Ectodermal cell (in vitro differentiated cells): ENCODE results near the gene SULT1B1. TPM values are rescaled to one million over a fixed set of nuclear protein-coding genes. Genes with fewer than 3 reads are reported as not detected.

Experiments used
- H3K27ac ChIP-seq: 2 replicates; pipeline ENCODE4 v1.7.0; 2013; ENCODE audit warnings: mild to moderate bottlenecking, low read depth, low read length; ENCODE audit not compliant: insufficient read depth, poor library complexity, severe bottlenecking
- H3K27me3 ChIP-seq: 2 replicates; pipeline ENCODE4 v1.7.0; 2013; ENCODE audit warnings: mild to moderate bottlenecking, low read length; ENCODE audit not compliant: insufficient read depth, control insufficient read depth, poor library complexity, severe bottlenecking
- H3K36me3 ChIP-seq: one replicate; pipeline ENCODE4 v1.7.0; 2013; ENCODE audit warnings: low read length; ENCODE audit not compliant: control insufficient read depth, insufficient read depth
- H3K4me1 ChIP-seq: one replicate; pipeline ENCODE4 v1.7.0; 2013; ENCODE audit warnings: low read length; ENCODE audit not compliant: control insufficient read depth, insufficient read depth
- H3K4me3 ChIP-seq: 2 replicates; pipeline ENCODE4 v1.7.0; 2013; ENCODE audit warnings: low read depth, low read length, control low read depth; ENCODE audit not compliant: insufficient read depth
- H3K9me3 ChIP-seq: 2 replicates; pipeline ENCODE4 v1.7.0; 2013; ENCODE audit warnings: mild to moderate bottlenecking, low read length, moderate library complexity; ENCODE audit not compliant: control insufficient read depth
- WGBS, 2 experiments: methylation state at CpG; one replicate each; pipeline ENCODE4 v1.1.7; 2013; ENCODE audit warnings: missing lambda C conversion rate in 2 of 2; 5-methylcytosine and 5-hydroxymethylcytosine counted together
- polyA plus RNA-seq, 4 experiments: library from polyadenylated mRNA; stranded (reverse); fragments of 50-300 nt; gene quantifications; one replicate each; pipeline ENCODE4 v1.2.3, GENCODE V29; 2013

The SULT1B1 gene
- polyA plus RNA-seq (2013, experiment 1 of 4): not detected
- not detected for polyA plus RNA-seq (2013, experiment 2 of 4)
- polyA plus RNA-seq (2013, experiment 3 of 4): not detected
- not detected for polyA plus RNA-seq (2013, experiment 4 of 4)

GRCh38 chr4:69760455-69760854 lies at the start of gene SULT1B1:
TSS of gene SULT1B1 (minus strand) at chr4:69760620. CDS start at chr4:69755217, 5,403 bp downstream.
- no peaks in the 10 kb centered on the region for H3K27me3 ChIP-seq
- no peaks in the 10 kb centered on the region for H3K9me3 ChIP-seq
- WGBS, 2 experiments: 91 to 94% methylated on average over 2 of the region's 2 CpGs
- no peaks in the 10 kb centered on the region for H3K36me3 ChIP-seq
- H3K4me3 ChIP-seq: no peak within 1 kb of the TSS
- no peaks in the 10 kb centered on the region for H3K4me1 ChIP-seq
- no peak within 1 kb of the TSS for H3K27ac ChIP-seq

- Histone ChIP-seq H3K27me3 (no peaks in the 10 kb centered on the region), H3K4me3 (no peak overlapping the region), H3K36me3 (no peaks in the 10 kb centered on the region), H3K27ac (no peak overlapping the region), H3K9me3 (no peaks in the 10 kb centered on the region), H3K4me1 (no peaks in the 10 kb centered on the region)
- 94 to 100% methylated on average over 1 of the region's 1 CpG for WGBS, 2 experiments
These were observed 40.2 kb upstream of the SULT1B1 start for GRCh38 chr4:69800599-69800998.

DNA sequence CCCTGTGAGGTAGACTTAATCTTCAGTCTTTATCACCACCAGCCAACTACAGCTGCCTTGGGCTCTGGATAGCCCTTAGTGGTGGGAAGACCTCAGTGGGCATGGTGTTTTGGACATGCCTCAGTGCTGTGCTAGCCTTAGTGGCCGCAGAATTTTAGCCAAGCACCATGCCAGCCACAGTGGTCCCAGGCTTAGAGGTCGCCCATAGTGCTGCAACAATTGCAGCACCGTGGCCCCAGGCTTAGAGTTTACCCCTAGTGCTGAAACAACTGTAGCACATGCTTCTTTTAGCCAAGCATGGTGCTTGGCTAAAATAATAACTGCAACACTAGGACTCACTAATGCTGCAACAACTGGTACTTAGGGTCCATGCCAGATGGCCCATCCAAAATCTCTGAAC lies 38.9 kb upstream of the SULT1B1 start:
- Histone ChIP-seq H3K36me3 (no peaks in the 10 kb centered on the region), H3K9me3 (no peaks in the 10 kb centered on the region), H3K27me3 (no peaks in the 10 kb centered on the region), H3K4me3 (no peak overlapping the region), H3K27ac (no peak overlapping the region), H3K4me1 (no peaks in the 10 kb centered on the region)
- WGBS, 2 experiments: 92 to 94% methylated on average over 3 of the region's 3 CpGs

- Histone ChIP-seq H3K27ac (no peak overlapping the region), H3K4me3 (no peak overlapping the region), H3K9me3 (no peaks in the 10 kb centered on the region)
These were observed 33.3 kb upstream of the SULT1B1 start for GRCh38 chr4:69793732-69794131.

GRCh38 chr4:69787879-69788278 lies 27.5 kb upstream of the SULT1B1 start:
- H3K36me3 ChIP-seq: no peaks in the 10 kb centered on the region
- H3K9me3 ChIP-seq: no peaks in the 10 kb centered on the region
- H3K4me1 ChIP-seq: no peaks in the 10 kb centered on the region
- H3K27ac ChIP-seq: no peak overlapping the region
- no peak overlapping the region for H3K4me3 ChIP-seq
- H3K27me3 ChIP-seq: no peaks in the 10 kb centered on the region

More at GRCh38 chr4:69793732-69794131, 33.3 kb upstream of the SULT1B1 start:
- H3K36me3 ChIP-seq: no peaks in the 10 kb centered on the region
- no peaks in the 10 kb centered on the region for H3K4me1 ChIP-seq
- no peaks in the 10 kb centered on the region for H3K27me3 ChIP-seq

GRCh38 chr4:69786547-69786946 lies 26.1 kb upstream of the SULT1B1 start:
- Histone ChIP-seq H3K9me3 (no peaks in the 10 kb centered on the region), H3K4me3 (no peak overlapping the region), H3K36me3 (no peaks in the 10 kb centered on the region), H3K27ac (no peak overlapping the region), H3K27me3 (no peaks in the 10 kb centered on the region), H3K4me1 (no peaks in the 10 kb centered on the region)
- WGBS, 2 experiments: 100% methylated on average over 1 of the region's 1 CpG

GRCh38 chr4:69785211-69785831 lies 24.9 kb upstream of the SULT1B1 start:
- H3K27me3 ChIP-seq: no peaks in the 10 kb centered on the region
- H3K9me3 ChIP-seq: no peaks in the 10 kb centered on the region
- H3K4me3 ChIP-seq: no peak overlapping the region
- H3K36me3 ChIP-seq: no peaks in the 10 kb centered on the region
- H3K27ac ChIP-seq: no peak overlapping the region
- 80 to 83% methylated on average over 1 of the region's 1 CpG for WGBS, 2 experiments
- no peaks in the 10 kb centered on the region for H3K4me1 ChIP-seq

DNA sequence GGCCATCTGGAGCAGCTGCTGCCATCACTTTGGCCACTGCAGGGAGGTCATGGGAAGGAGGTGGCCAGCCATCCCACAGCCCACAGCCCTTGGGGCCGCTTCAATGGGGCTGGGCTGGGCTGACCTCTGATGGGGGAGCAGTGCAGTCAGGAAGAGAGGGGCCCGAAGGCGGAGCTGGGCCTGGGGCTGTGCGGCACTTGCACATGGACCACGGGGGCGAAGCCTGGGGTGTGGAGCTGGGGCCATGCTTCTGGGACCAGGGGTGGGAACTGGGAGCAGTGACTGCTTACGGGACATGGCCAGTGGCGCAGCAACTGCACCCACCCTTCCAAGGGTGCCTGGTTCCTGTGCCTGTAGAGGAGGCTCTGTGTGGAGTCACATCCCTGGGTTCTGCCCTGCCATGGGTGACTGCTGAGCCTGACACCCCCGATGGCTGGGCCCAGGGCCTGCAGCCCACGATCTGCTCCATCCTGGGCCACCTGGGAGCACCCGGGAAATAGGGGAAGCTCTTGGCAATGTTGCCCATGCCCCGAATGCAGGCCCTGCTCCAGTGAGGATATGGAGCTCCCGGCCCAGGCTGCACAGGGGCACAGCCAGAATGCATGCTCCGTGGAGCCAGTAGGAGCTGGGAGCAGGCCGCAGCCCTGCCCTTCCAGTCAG lies 22.4 kb upstream of the SULT1B1 start:
- Histone ChIP-seq H3K36me3 (no peaks in the 10 kb centered on the region), H3K27ac (no peak overlapping the region), H3K4me1 (no peaks in the 10 kb centered on the region), H3K9me3 (no peaks in the 10 kb centered on the region), H3K27me3 (no peaks in the 10 kb centered on the region), H3K4me3 (no peak overlapping the region)
- WGBS, 2 experiments: 95 to 97% methylated on average over 15 of the region's 15 CpGs

GRCh38 chr4:69781458-69782418 lies 21.3 kb upstream of the SULT1B1 start:
- no peaks in the 10 kb centered on the region for H3K27me3 ChIP-seq
- WGBS, 2 experiments: 96 to 98% methylated on average over 19 of the region's 19 CpGs
- H3K27ac ChIP-seq: no peak overlapping the region
- no peaks in the 10 kb centered on the region for H3K4me1 ChIP-seq
- no peaks in the 10 kb centered on the region for H3K9me3 ChIP-seq
- H3K4me3 ChIP-seq: no peak overlapping the region
- no peaks in the 10 kb centered on the region for H3K36me3 ChIP-seq

DNA sequence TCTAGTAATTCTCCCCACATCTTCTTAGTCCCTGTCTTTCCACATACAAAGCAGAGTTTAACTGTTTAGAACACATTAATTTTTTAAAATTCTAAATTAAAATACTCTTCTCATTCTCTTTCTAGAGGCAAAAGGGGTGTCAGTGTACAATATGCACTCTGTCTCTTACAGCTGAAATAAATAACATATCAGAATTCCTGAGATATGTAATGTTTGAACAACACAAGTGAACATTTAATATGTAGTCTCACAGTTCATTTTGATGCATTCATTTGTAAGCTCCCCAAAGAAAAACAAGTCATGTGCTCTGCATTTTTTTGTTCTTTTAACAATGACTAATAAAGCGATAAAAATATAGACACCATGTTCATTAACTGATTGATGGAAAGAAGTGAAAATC lies 19.7 kb upstream of the SULT1B1 start:
- 100% methylated on average over 1 of the region's 1 CpG; no CpG with 5 or more reads in 1 of the 2 experiments for WGBS, 2 experiments
- no peaks in the 10 kb centered on the region for H3K27me3 ChIP-seq
- no peak overlapping the region for H3K4me3 ChIP-seq
- no peak overlapping the region for H3K27ac ChIP-seq
- no peaks in the 10 kb centered on the region for H3K9me3 ChIP-seq
- no peaks in the 10 kb centered on the region for H3K36me3 ChIP-seq
- H3K4me1 ChIP-seq: no peaks in the 10 kb centered on the region
